Measurements from ENCODE around the gene PHOX2A.

DNA sequence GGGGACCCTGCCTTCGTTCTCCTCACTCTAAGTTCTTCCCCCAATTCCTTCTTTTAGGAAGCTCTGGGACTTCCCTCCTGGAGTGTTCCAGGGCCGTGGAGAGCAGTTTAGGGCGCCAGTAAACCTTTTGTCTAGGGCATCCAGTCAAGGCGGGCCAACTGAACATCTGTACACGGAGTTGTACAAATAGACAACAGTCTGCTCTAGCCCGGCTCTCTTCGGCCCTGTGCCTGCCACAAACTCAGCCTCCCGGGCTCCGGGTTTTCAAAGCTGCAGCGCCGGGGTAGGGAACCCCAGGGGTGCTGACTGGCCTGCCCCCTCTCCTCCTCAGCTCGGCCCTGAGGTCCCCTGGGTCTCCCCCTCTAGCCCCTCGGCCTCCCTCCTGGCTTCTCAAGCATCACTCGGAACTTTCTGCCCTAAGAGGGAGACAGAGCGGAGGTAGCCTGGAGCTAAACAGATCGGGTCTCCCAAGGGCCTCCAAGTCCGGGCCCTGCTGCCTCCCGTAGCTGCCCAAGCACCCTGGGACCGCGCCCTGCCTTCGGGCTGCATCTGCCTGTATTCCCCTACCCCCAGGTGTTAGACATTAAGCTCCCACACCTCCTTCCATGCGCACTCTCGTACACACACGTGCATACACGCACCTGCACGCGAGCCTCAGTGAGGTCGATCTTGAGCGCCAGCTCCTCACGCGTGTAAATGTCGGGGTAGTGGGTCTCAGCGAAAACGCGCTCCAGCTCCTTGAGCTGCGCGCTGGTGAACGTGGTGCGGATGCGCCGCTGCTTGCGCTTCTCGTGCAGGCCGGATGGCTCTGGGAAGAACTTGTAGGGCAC is 3.3 kb downstream of the PHOX2A start:
- TF ChIP-seq, protein P1, sequence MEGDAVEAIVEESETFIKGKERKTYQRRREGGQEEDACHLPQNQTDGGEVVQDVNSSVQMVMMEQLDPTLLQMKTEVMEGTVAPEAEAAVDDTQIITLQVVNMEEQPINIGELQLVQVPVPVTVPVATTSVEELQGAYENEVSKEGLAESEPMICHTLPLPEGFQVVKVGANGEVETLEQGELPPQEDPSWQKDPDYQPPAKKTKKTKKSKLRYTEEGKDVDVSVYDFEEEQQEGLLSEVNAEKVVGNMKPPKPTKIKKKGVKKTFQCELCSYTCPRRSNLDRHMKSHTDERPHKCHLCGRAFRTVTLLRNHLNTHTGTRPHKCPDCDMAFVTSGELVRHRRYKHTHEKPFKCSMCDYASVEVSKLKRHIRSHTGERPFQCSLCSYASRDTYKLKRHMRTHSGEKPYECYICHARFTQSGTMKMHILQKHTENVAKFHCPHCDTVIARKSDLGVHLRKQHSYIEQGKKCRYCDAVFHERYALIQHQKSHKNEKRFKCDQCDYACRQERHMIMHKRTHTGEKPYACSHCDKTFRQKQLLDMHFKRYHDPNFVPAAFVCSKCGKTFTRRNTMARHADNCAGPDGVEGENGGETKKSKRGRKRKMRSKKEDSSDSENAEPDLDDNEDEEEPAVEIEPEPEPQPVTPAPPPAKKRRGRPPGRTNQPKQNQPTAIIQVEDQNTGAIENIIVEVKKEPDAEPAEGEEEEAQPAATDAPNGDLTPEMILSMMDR (conservative IDR thresholded peaks at IDR 0.05 in 1 of 2, IDR thresholded peaks at IDR 0.05 in 1 of 2; ENCODE audit: low read depth in 1 of 2, low read length in 2 of 2): no peak
- TF ChIP-seq EZH2 (IDR thresholded peaks at IDR 0.05; ENCODE audit: low read length, missing control alignments): peak; percentile 52
